D721Med (cell line): Measurements from ENCODE around the gene OR2B2.

Experiments
- DNase-seq: peaks from one replicate; pipeline ENCODE4 v3.0.0; 2011; ENCODE audit warnings: low spot score; ENCODE audit not compliant: insufficient read length
- FAIRE-seq: peaks from 2 replicates; lab custom pipeline; 2011; peaks lifted over from hg19 to GRCh38; lab: Jason Lieb, UNC
- TF ChIP-seq, protein P1 (sequence below): IDR thresholded peaks from 2 replicates; pipeline ENCODE4 v1.5.1; 2012; ENCODE audit warnings: mild to moderate bottlenecking, control low read depth; ENCODE audit not compliant: insufficient read depth; ENCODE audit errors: missing control alignments

The OR2B2 gene

GRCh38 chr6:27865850-27866356, 46.3 kb downstream of the OR2B2 start:
- no peak for FAIRE-seq
- TF ChIP-seq, protein P1, sequence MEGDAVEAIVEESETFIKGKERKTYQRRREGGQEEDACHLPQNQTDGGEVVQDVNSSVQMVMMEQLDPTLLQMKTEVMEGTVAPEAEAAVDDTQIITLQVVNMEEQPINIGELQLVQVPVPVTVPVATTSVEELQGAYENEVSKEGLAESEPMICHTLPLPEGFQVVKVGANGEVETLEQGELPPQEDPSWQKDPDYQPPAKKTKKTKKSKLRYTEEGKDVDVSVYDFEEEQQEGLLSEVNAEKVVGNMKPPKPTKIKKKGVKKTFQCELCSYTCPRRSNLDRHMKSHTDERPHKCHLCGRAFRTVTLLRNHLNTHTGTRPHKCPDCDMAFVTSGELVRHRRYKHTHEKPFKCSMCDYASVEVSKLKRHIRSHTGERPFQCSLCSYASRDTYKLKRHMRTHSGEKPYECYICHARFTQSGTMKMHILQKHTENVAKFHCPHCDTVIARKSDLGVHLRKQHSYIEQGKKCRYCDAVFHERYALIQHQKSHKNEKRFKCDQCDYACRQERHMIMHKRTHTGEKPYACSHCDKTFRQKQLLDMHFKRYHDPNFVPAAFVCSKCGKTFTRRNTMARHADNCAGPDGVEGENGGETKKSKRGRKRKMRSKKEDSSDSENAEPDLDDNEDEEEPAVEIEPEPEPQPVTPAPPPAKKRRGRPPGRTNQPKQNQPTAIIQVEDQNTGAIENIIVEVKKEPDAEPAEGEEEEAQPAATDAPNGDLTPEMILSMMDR: no peak
- DNase-seq: no peak

DNA sequence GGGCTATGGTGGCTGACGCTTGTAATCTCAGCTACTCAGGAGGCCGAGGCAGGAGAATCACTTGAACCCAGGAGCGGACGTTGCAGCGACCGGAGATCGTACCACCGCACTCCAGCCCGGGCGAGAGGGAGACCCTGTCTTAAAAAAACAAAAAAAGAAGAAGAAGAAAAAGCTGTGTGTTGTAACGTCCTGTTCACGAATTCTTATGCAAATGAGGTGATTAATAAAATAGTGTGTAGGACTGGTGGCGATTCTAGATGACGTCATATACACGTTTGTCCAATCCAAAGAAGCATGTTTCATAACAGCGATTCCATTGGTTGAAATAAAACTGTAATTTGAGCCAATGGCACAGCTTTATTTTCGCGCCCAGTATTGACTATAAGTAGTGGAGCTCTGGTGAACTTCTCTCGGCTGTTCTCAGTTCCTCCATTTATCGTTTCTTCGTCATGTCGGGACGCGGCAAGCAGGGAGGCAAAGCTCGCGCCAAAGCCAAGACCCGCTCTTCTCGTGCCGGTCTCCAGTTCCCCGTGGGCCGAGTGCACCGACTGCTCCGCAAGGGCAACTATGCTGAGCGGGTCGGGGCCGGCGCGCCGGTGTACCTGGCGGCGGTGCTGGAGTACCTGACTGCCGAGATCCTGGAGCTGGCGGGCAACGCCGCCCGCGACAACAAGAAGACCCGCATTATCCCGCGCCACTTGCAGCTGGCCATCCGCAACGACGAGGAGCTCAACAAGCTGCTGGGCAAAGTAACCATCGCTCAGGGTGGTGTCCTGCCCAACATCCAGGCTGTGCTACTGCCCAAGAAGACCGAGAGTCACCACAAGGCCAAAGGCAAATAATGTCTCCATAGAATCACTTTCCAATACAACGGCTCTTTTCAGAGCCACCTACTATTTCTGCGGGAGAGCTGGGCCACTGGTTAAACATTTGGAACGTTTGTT, 47.0 kb downstream of the OR2B2 start:
- DNase-seq (no peak), FAIRE-seq (no peak)
- TF ChIP-seq, protein P1: no peak

- no peak for DNase-seq
- TF ChIP-seq, protein P1: no peak
- FAIRE-seq: no peak
Observed at GRCh38 chr6:27863962-27864905, 48.0 kb downstream of the OR2B2 start.

DNA sequence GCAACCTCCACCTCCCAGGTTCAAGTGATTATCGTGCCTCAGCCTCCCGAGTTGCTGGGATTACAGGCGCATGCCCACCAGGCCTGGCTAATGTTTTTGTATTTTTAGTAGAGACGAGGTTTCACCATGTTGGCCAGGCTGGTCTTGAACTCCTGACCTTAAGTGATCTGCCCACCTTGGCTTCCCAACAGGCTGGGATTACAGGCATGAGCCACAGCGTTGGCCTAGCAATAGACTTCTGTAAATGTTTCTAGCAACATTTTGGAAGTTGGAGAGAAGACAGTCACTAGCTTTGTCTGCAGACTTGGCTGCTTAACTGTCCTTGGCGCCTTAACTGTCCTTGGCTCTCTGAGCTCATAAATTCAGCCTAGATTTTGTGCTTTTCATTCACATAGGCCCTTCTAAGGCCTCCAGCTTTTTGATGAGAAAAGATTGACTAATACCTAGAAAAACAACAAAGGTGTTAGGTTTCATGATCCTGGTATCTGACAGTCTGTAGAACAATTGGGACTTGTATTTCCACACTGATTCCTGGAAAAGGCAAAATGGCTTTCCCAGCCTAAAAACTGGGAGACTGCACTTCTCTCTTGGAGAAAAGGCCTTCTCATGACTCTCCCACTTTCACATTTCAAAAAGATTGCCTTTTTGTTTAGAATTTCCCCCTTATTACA, 49.7 kb downstream of the OR2B2 start:
- FAIRE-seq (no peak), DNase-seq (no peak)
- TF ChIP-seq, protein P1: no peak

DNA sequence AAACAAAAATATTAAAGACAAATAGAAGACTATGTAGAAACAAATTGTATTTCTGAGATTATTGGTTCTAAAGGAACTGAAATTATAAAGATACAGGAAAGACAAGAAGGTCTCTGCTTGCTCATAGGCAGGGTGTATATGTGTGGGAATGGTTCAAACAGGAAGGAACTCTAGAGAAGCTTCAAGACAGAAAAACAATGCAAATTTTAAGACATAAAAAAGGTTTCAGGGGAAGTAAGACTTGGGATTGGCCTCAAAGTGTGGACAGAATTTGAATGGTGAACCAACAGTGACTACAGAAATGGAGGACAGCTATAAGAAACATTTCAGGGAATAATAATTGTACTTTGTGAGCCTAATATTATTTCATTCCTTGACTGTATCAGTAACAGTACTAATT, 50.3 kb downstream of the OR2B2 start:
- FAIRE-seq: no peak
- TF ChIP-seq, protein P1: no peak
- DNase-seq: no peak

DNA sequence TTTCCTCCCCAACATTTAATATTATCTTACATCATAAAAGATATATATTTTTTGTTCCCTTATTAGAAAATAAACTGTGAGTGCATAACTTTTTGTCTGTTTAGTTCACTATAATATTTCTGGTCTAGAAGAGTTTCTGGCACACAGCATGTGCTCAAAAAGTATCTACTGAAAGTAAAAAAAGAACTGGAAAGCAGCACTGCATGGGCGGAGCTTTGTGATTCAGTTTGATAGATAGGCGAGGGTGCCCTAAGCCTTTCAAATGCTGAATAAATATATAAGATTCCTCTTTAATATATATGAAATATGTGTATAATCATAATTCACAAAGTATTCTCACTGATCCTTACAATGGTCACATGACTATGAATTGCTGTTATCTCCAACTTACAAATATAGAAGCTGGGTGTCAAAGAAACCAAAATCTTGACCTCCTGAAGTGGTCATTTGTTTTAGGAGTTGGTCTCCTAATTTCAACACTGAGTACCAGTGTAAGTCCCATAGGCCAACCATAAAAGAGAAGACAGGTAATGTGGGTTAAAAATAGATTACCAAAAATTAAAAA, 50.8 kb downstream of the OR2B2 start:
- DNase-seq (no peak), FAIRE-seq (no peak)
- TF ChIP-seq, protein P1: no peak
